A673 (cell line): ENCODE measurements around the gene MT2A. TPM values are rescaled to one million over a fixed set of nuclear protein-coding genes. Genes with fewer than 3 reads are reported as not detected.

Experiments used
- BruUV-seq: library from RNA; stranded (reverse); fragments of 400-500 nt; replicated peaks from 2 replicates; lab custom pipeline; 2021; lab: Mats Ljungman, UMichigan
- CTCF ChIA-PET: fragments of 300-600 bp; sonication (Branson Sonifier 250); formaldehyde crosslinking; loops from one replicate; lab custom pipeline; 2022; ENCODE audit warnings: antibody characterized with exemption; lab: Charles Lee
- POLR2A ChIA-PET: fragments of 300-600 bp; sonication (Branson Sonifier 250); formaldehyde crosslinking; loops from one replicate; lab custom pipeline; 2022; ENCODE audit warnings: antibody characterized with exemption; ENCODE audit not compliant: low non-redundant PET; lab: Charles Lee
- DNase-seq: peaks from one replicate; pipeline ENCODE4 v3.0.0-alpha.2; 2015; ENCODE audit warnings: low spot score
- H3K27ac ChIP-seq: fragments of 200-600 bp; sonication (generic); 2 replicates; pipeline ENCODE4 v1.5.1; 2016; ENCODE audit warnings: mixed run types, low read depth, mild to moderate bottlenecking, mixed read lengths, antibody characterized with exemption, low read length; ENCODE audit not compliant: poor library complexity, severe bottlenecking
- H3K27me3 ChIP-seq: fragments of 200-600 bp; sonication (generic); replicated peaks from 2 replicates; pipeline ENCODE4 v1.6.1; 2017; ENCODE audit warnings: mixed run types, low read depth, mild to moderate bottlenecking, mixed read lengths, antibody characterized with exemption, low read length; ENCODE audit not compliant: insufficient read depth, poor library complexity
- H3K36me3 ChIP-seq: fragments of 200-600 bp; sonication (generic); 2 replicates; pipeline ENCODE4 v1.6.1; 2016; ENCODE audit warnings: mixed run types, mild to moderate bottlenecking, mixed read lengths, antibody characterized with exemption, low read length; ENCODE audit not compliant: insufficient read depth, poor library complexity, severe bottlenecking
- H3K4me1 ChIP-seq: fragments of 200-600 bp; sonication (generic); 2 replicates; pipeline ENCODE4 v1.6.1; 2017; ENCODE audit warnings: mixed run types, mild to moderate bottlenecking, mixed read lengths, antibody characterized with exemption, low read length; ENCODE audit not compliant: insufficient read depth, poor library complexity, severe bottlenecking
- H3K4me3 ChIP-seq: fragments of 200-600 bp; sonication (generic); 2 replicates; pipeline ENCODE4 v1.5.1; 2016; ENCODE audit warnings: low read depth, mixed run types, mild to moderate bottlenecking, mixed read lengths, low read length; ENCODE audit not compliant: poor library complexity, severe bottlenecking
- H3K9me3 ChIP-seq: fragments of 200-600 bp; sonication (generic); 2 replicates; pipeline ENCODE4 v1.6.1; 2016; ENCODE audit warnings: mixed run types, low read depth, mild to moderate bottlenecking, mixed read lengths, antibody characterized with exemption, low read length; ENCODE audit not compliant: poor library complexity, severe bottlenecking
- CTCF ChIP-seq: fragments of 300-800, 200-600 bp; sonication (generic); conservative IDR thresholded peaks from 2 replicates; pipeline ENCODE4 v1.5.1; 2017; ENCODE audit warnings: low read depth, mild to moderate bottlenecking, antibody characterized with exemption, low read length, moderate library complexity, mixed read lengths
- EZH2 ChIP-seq: fragments of 200-600 bp; sonication (generic); IDR thresholded peaks from 2 replicates; pipeline ENCODE4 v1.6.1; 2017; ENCODE audit warnings: borderline replicate concordance, low read depth, mild to moderate bottlenecking, mixed read lengths, antibody characterized with exemption, low read length; ENCODE audit not compliant: poor library complexity, severe bottlenecking
- intact Hi-C: fragments of 100-400 bp; cut with micrococcal nuclease; formaldehyde crosslinking; loops from one replicate; pipeline ENCODE4 v1.10.0; 2022; ENCODE audit not compliant: unreplicated experiment
- total RNA-seq: library from RNA; stranded (reverse); gene quantifications from 2 replicates; pipeline ENCODE4 v1.2.3, GENCODE V29; 2021

The MT2A gene
- total RNA-seq, 1 experiment from 2014 or later: 218 TPM

DNA sequence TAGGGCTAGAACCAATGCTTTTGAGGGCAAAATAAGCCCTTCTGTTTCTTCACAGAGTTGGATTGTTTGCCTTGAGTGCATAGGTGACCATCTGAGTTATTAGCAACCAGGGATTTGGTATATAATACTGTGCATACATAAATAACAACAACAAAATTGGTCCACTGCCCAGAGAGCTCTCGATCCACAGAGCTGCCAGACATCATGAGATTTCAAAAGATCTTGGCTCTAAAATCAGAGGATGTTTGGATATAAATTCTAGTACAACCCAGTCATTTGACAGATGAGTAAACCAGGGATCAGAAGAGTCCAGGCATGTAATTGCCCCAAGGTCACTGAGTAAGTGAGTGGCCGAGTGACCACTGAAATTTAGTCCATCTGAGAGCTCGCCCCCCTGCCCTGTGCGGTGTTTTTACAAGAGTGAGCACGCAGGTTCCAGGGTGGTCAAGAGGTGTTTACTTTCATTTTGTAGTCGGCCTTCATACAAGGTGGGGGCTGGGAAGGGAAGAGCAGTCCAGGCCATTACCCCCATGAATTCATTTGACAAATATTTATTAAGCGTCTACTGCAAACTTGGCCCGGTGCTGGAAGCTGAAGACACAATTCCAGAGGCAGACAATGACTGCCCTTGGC, 1.8 kb upstream of the MT2A start:
- Histone ChIP-seq H3K36me3 (no peaks in the 10 kb centered on the region), H3K4me3 (no peak overlapping the region), H3K27me3 (no peaks in the 10 kb centered on the region), H3K4me1 (peaks cover 34% of the 10 kb centered on the region), H3K27ac (no peak overlapping the region), H3K9me3 (no peaks in the 10 kb centered on the region)
- BruUV-seq: no TSS peak
- intact Hi-C loops: loop anchor here (5.0 kb wide), 1 partner anchor 76 kb away; the partner anchor contains the start of gene MT1X
- ChIA-PET POLR2A (no interaction called here), CTCF (interaction anchor here (1.0 kb wide), 1 partner anchor 37 kb away, joined by 3 read pairs; no protein-coding TSS in a partner anchor)
- TF ChIP-seq CTCF: no peak
- no peak for TF ChIP-seq EZH2
- no peak for DNase-seq

DNA sequence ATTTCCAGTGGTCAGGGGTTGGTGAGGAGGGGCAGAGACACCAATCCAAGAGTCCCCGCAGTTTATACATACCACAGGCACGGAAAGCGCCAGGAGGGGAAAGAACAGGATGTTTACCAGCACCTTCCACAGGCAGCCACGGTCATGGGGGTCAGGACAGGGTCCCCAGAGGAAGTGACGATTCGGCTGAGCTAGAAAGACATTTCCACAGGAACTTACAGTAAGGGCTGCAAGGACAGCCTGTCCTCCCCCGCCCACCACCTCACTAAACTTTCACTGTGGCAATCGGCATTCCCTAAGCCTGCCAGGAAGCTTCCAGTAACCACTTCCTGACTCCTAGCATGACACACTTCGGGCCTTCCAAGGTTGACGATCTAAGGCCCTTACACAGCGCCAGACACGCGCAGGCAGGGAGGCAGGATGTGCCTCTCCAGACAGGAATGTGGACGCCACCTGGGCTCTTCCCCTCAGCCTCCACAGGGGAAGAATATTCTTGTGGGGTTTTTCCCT, 1.2 kb upstream of the MT2A start:
- no peak for DNase-seq
- BruUV-seq: no TSS peak
- POLR2A ChIA-PET: no interaction called here
- intact Hi-C loops: loop anchor here (5.0 kb wide), 1 partner anchor 75 kb away; the partner anchor contains the start of gene MT1X
- Histone ChIP-seq H3K36me3 (no peaks in the 10 kb centered on the region), H3K27me3 (no peaks in the 10 kb centered on the region), H3K4me1 (peaks cover 34% of the 10 kb centered on the region), H3K9me3 (no peaks in the 10 kb centered on the region), H3K27ac (peak overlapping the region; percentile 72), H3K4me3 (no peak overlapping the region)
- TF ChIP-seq CTCF (no peak), EZH2 (no peak)
- CTCF ChIA-PET: interaction anchor here (0.6 kb wide), 1 partner anchor 15 kb away, joined by 3 read pairs; no protein-coding TSS in a partner anchor

- Histone ChIP-seq H3K4me3 (no peak overlapping the region), H3K9me3 (no peaks in the 10 kb centered on the region), H3K4me1 (peaks cover 34% of the 10 kb centered on the region), H3K27me3 (no peaks in the 10 kb centered on the region), H3K27ac (peak overlapping the region; percentile 72), H3K36me3 (no peaks in the 10 kb centered on the region)
- POLR2A ChIA-PET: no interaction called here
- CTCF ChIA-PET: interaction anchor here (0.6 kb wide), 1 partner anchor 15 kb away, joined by 3 read pairs; no protein-coding TSS in a partner anchor
- TF ChIP-seq CTCF (no peak), EZH2 (no peak)
- no peak for DNase-seq
- intact Hi-C loops: loop anchor here (5.0 kb wide), 1 partner anchor 75 kb away; the partner anchor contains the start of gene MT1X
- TSS peak; percentile 82 for BruUV-seq
Observed at GRCh38 chr16:56607675-56608042, 725 bp upstream of the MT2A start.
